Activated T-cell treated with anti-CD3 and anti-CD28 coated beads for 48 hours (primary cell): ENCODE data around the gene GATD1.
"Not testable (repeated sequence)": the region's sequence is repeated elsewhere in the genome, so short reads cannot be mapped to it uniquely, and the experiment has no call there.

ENCODE experiments used
- DNase-seq: peaks from one replicate; pipeline ENCODE4 v3.0.0-alpha.2; 2020; ENCODE audit warnings: low read depth

Gene GATD1

GRCh38 chr11:763073-763463, 14.2 kb downstream of the GATD1 start:
- no peak for DNase-seq

- DNase-seq, result no peak
These were observed 14.7 kb downstream of the GATD1 start for GRCh38 chr11:762421-763072.

DNA sequence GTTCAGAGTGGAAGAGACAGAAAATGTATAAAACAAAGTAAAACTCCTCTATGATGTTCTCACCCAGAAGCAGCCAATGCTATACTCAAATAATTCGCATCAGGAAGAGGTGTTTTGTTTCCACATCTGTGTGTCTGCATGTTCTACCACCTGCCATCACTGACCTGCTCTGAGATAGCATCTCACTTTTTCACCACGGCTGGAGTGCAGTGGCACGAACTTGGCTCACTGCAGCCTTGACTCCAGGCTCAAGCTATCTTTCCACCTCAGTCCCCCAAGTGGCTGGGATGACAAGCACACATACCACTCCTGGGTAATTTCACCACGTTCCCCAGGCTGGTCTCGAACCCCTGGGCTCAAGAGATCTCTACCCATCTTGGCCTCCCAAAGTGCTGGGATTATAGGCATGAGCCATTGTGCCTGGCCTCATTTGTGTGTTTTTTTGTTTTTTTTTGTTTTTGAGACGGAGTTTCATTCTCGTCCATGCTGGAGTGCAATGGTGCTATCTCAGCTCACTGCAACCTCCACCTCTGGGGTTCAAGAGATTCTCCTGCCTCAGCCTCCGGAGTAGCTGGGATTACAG, 15.7 kb downstream of the GATD1 start:
- no peak for DNase-seq

GRCh38 chr11:760236-760635, 17.1 kb downstream of the GATD1 start:
- no peak for DNase-seq

- DNase-seq, result no peak
These were observed 27.6 kb downstream of the GATD1 start for GRCh38 chr11:749731-750130.

DNA sequence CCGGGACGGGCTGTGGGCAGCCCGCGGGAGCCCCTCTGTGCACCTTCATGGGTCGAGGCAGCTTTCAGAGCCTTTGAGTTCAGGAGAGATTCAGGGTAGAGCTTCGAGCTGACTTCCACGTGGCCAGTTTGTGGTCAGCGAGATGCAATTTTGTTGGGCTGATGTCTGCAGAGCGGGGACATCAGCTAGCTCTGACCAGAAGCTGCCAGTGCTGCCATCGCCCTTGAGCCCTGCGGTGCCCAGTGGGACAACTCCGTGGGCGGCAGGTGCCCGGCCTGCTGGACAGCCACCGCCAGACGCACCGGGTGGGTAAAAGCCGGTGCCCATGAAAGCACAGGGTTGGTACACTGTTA, 29.3 kb downstream of the GATD1 start:
- DNase-seq, result no peak

GRCh38 chr11:747158-748006, 29.9 kb downstream of the GATD1 start, which contains the start of gene TALDO1:
TSS of gene TALDO1 (plus strand) at chr11:747464. CDS start at chr11:747482, 18 bp downstream.
- DNase-seq, result peak; percentile 91

DNA sequence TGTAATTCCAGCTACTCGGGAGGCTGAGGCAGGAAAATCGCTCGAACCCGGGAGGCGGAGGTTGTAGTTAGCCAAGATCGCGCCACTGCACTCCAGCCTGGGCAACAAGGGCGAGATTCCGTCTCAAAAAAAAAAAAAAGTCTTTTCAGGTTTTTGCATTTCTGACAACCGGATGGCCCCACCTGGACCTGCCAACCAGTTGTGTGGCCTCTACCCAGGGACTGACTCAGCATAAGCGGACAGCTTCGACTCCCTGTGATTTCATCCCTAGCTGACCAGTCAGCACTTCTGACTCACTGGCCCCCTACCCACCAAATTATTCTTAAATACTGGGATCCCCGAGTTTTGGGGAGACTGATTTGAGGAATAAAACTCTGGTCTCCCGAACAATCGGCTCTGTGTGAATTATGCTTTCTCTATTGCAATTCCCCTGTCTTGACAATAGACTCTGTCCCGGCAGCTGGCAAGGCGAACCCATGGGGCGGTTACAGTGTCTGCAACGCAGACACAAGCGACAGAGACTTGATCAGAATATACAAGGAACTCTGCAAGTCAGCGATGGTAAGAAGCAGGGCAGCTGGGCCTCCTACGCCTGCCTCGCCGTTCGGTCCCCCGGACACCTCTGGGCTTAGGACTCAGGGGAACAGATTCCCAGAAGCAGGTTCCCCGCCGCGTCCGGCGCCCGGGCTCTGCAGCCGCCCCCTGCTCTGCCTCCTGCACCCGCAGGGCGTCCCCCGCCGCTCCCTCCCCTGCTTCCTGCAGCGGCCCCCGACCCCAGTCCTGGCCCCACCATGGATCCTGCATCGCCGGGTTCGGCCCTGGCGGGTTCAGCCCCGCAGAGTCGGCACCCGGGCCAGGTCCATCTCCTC, 30.8 kb downstream of the GATD1 start:
- DNase-seq, result no peak

- no peak for DNase-seq
These were observed 31.9 kb downstream of the GATD1 start for GRCh38 chr11:745428-745827.

GRCh38 chr11:742571-743201, 34.6 kb downstream of the GATD1 start:
- DNase-seq, result no peak

GRCh38 chr11:742156-742546, 35.1 kb downstream of the GATD1 start:
- no peak for DNase-seq

- not testable (repeated sequence) for DNase-seq
These were observed 39.4 kb downstream of the GATD1 start for GRCh38 chr11:737899-738298.

DNA sequence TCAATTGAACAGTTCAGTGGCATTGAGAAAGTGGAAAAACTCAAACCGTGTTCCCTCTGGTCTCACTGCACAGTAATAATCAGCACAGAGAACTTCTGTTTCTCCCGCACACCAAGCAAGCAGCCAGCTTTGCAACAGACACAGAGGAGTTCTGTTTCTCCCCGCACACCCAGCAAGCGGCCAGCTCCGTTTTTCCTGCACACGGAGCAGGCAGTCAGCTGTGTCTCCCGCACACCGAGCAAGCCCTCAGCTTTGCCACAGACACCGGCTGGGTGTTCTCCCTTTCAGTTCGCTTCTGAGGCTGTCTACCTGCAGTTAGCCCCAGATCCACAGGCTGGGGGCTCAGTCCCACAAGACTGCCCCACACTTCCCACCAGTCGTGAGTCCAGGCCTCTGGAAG, 39.9 kb downstream of the GATD1 start:
- no peak for DNase-seq

DNA sequence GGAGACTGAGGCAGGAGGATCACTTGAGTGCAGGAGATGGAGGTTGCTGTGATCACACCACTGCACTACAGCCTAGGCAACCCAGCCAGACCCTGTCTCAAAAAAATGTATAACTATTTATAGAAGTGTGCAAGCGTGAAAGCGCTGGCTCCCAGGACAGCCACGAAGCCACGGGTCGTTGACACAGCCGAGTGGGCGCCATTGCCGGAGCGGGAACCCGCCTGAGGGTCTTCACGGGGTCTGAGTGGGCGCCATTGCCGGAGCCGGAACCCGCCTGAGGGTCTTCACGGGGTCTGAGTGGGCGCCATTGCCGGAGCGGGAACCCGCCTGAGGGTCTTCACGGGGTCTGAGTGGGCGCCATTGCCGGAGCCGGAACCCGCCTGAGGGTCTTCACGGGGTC, 42.7 kb downstream of the GATD1 start:
- not testable (repeated sequence) for DNase-seq

DNA sequence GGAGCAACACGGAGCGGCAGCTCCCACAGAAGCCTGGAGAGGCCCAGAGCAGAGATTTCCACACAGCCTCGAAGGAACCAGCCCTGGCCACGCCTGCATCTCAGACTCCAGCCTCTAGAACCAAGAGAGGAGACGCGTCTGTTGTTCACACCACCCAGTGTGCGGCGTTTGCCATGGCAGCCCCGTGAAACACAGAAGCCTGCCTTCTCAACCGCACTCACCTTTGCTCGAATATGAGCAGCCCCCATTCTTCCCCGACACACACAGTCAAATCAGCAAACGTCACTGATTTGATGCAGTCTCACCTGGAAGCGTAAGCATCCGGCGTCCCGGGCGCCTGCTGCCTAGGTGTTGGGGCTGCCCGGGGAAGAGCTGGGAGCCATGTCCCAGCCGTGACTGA, 44.2 kb downstream of the GATD1 start:
- DNase-seq, result no peak

DNA sequence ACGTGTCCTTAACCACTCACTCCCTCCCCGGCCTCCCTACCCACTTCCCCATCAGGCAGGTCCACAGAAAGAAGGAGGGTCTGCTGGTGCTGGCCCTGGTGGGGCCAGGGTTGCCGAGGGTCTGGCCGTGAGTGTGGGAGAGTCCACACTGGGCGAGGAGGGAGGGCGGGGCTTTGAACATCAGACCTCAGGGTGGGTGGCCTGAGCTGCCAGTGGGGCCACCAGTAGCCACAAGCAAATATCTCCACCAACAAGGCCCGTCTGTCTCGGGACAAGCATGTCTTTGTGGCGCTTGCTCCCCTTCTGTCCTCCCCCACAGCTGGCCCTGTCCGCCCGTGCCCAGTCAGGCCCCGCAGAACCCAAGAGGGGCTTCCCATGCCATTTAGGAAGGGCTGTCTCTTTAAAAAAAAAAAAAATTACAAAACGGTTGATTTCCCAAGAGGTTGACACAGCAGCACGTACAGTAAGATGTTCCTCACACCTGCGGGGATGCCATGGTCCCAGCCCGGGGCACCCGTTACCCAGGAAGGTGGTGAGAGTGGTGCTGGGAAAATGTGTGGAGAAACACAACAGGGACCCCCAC, 47.7 kb downstream of the GATD1 start:
- no peak for DNase-seq

GRCh38 chr11:728901-729491, 48.3 kb downstream of the GATD1 start:
- no peak for DNase-seq

- DNase-seq, result peak; percentile 83
These were observed 49.2 kb downstream of the GATD1 start for GRCh38 chr11:727859-728748.

DNA sequence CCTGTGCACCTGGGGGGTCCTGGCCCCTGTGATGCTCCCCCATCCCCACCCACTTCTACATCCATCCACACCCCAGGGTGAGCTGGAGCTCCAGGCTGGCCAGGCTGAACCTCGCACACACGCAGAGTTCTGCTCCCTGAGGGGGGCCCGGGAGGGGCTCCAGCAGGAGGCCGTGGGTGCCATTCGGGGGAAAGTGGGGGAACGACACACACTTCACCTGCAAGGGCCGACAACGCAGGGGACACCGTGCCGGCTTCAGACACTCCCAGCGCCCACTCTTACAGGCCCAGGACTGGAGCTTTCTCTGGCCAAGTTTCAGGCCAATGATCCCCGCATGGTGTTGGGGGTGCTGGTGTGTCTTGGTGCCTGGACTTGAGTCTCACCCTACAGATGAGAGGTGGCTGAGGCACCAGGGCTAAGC, 50.0 kb downstream of the GATD1 start:
- DNase-seq, result no peak
